IMR-90 (cell line): Measurements from ENCODE around the gene RGN.

Experiments used
- CTCF ChIP-seq: conservative IDR thresholded peaks from 2 replicates; pipeline ENCODE4 v1.5.1; 2012; ENCODE audit warnings: mild to moderate bottlenecking, low read depth, low read length, improper control_type of control experiment
- RCOR1 ChIP-seq: IDR thresholded peaks from 2 replicates; pipeline ENCODE4 v1.6.1; 2012; ENCODE audit warnings: mild to moderate bottlenecking, low read length, improper control_type of control experiment; ENCODE audit not compliant: insufficient replicate concordance

GRCh38 chrX:47129157-47129898, 51.1 kb downstream of the RGN start:
- TF ChIP-seq RCOR1 (no peak), CTCF (no peak)
